GM12892 (cell line): ENCODE data around the gene SORCS1.

Experiments
- POLR2A ChIP-seq: IDR thresholded peaks from 2 replicates; pipeline ENCODE4 v1.6.1; 2011; ENCODE audit warnings: low read depth, low read length, control low read depth
- POLR2AphosphoS5 ChIP-seq: IDR thresholded peaks from 2 replicates; pipeline ENCODE4 v1.6.1; 2011; ENCODE audit warnings: low read depth, low read length, control low read depth
- TAF1 ChIP-seq: IDR thresholded peaks from 2 replicates; pipeline ENCODE4 v1.6.1; 2011; ENCODE audit warnings: low read depth, mild to moderate bottlenecking, control low read depth, low read length, borderline replicate concordance

DNA sequence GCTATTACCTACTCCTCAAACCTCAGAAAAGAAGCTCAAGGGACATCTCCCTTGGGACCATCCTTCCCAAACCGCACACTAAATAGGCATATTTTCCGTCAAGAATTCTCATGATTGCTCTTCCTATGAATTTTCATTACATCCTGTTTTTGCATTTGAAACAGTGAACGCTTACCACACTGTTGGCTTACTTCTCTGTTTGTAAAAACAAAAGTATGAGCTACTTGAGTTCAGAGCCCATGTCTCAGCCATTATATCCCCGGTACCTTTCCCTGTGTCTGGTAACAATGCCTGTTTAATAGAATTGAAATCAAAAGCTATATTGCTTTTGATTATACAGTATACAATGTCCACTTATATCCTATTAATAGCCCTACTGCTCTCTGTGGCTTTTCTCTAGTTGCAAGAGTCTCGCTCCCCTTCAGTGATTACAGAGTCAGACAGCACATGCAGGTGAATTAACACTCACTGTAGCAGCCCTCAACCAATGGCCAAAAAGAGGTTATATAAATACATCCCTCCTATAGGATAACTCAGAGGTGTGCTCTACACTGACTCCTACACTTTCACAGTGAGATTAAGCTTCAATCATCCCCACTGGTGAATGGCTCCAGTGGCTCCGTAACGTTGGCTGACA lies 264.4 kb downstream of the SORCS1 start:
- no peak for TF ChIP-seq POLR2A
- no peak for TF ChIP-seq TAF1
- no peak for TF ChIP-seq POLR2AphosphoS5
